HepG2 (cell line): ENCODE measurements around the gene SOX12. TPM values are rescaled to one million over a fixed set of nuclear protein-coding genes. Genes with fewer than 3 reads are reported as not detected.
A peak's percentile ranks its signal among the peaks of the same experiment; 100 is the strongest.

Experiments
- ARNT2 ChIP-seq: sonication (generic); formaldehyde crosslinking; IDR thresholded peaks from 2 replicates; pipeline ENCODE4 v1.8.0; 2022; ENCODE audit warnings: mild to moderate bottlenecking, low read depth, missing genetic modification reagents, moderate library complexity
- CHD4 ChIP-seq: fragments of 200-600 bp; sonication (generic); IDR thresholded peaks from 2 replicates; pipeline ENCODE4 v1.7.0; 2017; ENCODE audit warnings: mild to moderate bottlenecking, low read length, borderline replicate concordance
- DNMT1 ChIP-seq: sonication (generic); formaldehyde crosslinking; IDR thresholded peaks from 2 replicates; pipeline ENCODE4 v1.5.1; 2020; ENCODE audit warnings: mild to moderate bottlenecking, missing genetic modification reagents
- HOXA5 ChIP-seq: sonication (generic); formaldehyde crosslinking; IDR thresholded peaks from 2 replicates; pipeline ENCODE4 v1.4.0; 2020; ENCODE audit warnings: missing genetic modification reagents
- NR2C2 ChIP-seq: sonication (generic); formaldehyde crosslinking; IDR thresholded peaks from 2 replicates; pipeline ENCODE4 v1.4.0; 2020; ENCODE audit warnings: missing genetic modification reagents, mild to moderate bottlenecking, moderate library complexity, borderline replicate concordance
- NR2F6 ChIP-seq, 2 experiments: IDR thresholded peaks; 2 replicates each; pipeline ENCODE4 v1.6.1; 2016; ENCODE audit warnings: antibody characterized with exemption in 1 of 2, mild to moderate bottlenecking in 1 of 2
- REXO4 ChIP-seq: sonication (generic); formaldehyde crosslinking; IDR thresholded peaks from 2 replicates; pipeline ENCODE4 v1.8.0; 2022; ENCODE audit warnings: missing genetic modification reagents, mild to moderate bottlenecking, borderline replicate concordance
- SKI ChIP-seq: fragments of 450-650 bp; IDR thresholded peaks from one replicate; pipeline ENCODE4 v1.6.1; 2018; ENCODE audit warnings: mild to moderate bottlenecking; ENCODE audit not compliant: partially characterized antibody
- ZBTB20 ChIP-seq: sonication (generic); formaldehyde crosslinking; IDR thresholded peaks from 2 replicates; pipeline ENCODE4 v1.8.1; 2023; ENCODE audit warnings: missing genetic modification reagents, low read depth, mild to moderate bottlenecking, borderline replicate concordance
- ZBTB7A ChIP-seq: sonication (generic); formaldehyde crosslinking; IDR thresholded peaks from 2 replicates; pipeline ENCODE4 v1.8.0; 2022; ENCODE audit warnings: mild to moderate bottlenecking, missing genetic modification reagents
- ZNF10 ChIP-seq: sonication (generic); formaldehyde crosslinking; IDR thresholded peaks from 2 replicates; pipeline ENCODE4 v1.4.0; 2020; ENCODE audit warnings: mild to moderate bottlenecking, low read depth, missing genetic modification reagents, borderline replicate concordance
- ZNF232 ChIP-seq: sonication (generic); formaldehyde crosslinking; IDR thresholded peaks from 2 replicates; pipeline ENCODE4 v1.4.0; 2020; ENCODE audit warnings: missing genetic modification reagents, borderline replicate concordance
- ZNF251 ChIP-seq: sonication (generic); formaldehyde crosslinking; IDR thresholded peaks from 2 replicates; pipeline ENCODE4 v1.9.0; 2021; ENCODE audit warnings: mild to moderate bottlenecking, missing genetic modification reagents
- ZNF260 ChIP-seq: sonication (generic); formaldehyde crosslinking; IDR thresholded peaks from 2 replicates; pipeline ENCODE4 v1.4.0; 2020; ENCODE audit warnings: missing genetic modification reagents, low read depth, mild to moderate bottlenecking, borderline replicate concordance
- ZNF367 ChIP-seq: sonication (generic); formaldehyde crosslinking; IDR thresholded peaks from 2 replicates; pipeline ENCODE4 v1.4.0; 2020; ENCODE audit warnings: missing genetic modification reagents, borderline replicate concordance
- ZNF446 ChIP-seq: sonication (generic); formaldehyde crosslinking; IDR thresholded peaks from 2 replicates; pipeline ENCODE4 v1.5.0; 2020; ENCODE audit warnings: mild to moderate bottlenecking, missing genetic modification reagents
- ZNF501 ChIP-seq: sonication (generic); formaldehyde crosslinking; IDR thresholded peaks from 2 replicates; pipeline ENCODE4 v1.5.1; 2020; ENCODE audit warnings: mild to moderate bottlenecking, moderate library complexity, missing genetic modification reagents
- polyA plus RNA-seq, 8 experiments: library from polyadenylated mRNA; depleted of rRNA in 3 of 8; stranded (reverse) in 7 of 8; unstranded in 1 of 8; fragments of >200 nt; fragmentation: Illumina TruSeq in 4 of 8; extraction: Trizol in 4 of 8; gene quantifications; 2 replicates each; pipeline versions ENCODE4 v1.2.1 to v1.2.3, GENCODE V29; 2011 to 2016; ENCODE audit warnings: low read depth in 4 of 8, missing spikeins in 1 of 8, mixed read lengths in 1 of 8; ENCODE audit not compliant: insufficient read depth in 1 of 8
- total RNA-seq, 5 experiments: library from RNA; depleted of rRNA; stranded (reverse); fragments of >200 nt; fragmentation: Illumina TruSeq; extraction: Trizol; gene quantifications; 2 replicates each; pipeline ENCODE4 v1.2.3, GENCODE V29; 2016; ENCODE audit warnings: low read depth in 1 of 5
- TF ChIP-seq, protein P1 (sequence below): IDR thresholded peaks from 2 replicates; pipeline ENCODE4 v1.6.1; 2016
- TF ChIP-seq, protein P2 (sequence below): sonication (generic); formaldehyde crosslinking; conservative IDR thresholded peaks from 2 replicates; pipeline ENCODE4 v1.5.0; 2020; ENCODE audit warnings: missing genetic modification reagents
- TF ChIP-seq, protein P3 (sequence below): IDR thresholded peaks from 2 replicates; pipeline ENCODE4 v1.6.1; 2016; ENCODE audit warnings: low read depth, control low read depth
- TF ChIP-seq, protein P4 (sequence below): IDR thresholded peaks from 2 replicates; pipeline ENCODE4 v1.6.1; 2016; ENCODE audit warnings: missing compliant biosample characterization, missing genetic modification reagents, borderline replicate concordance
- TF ChIP-seq, protein P5 (sequence below): IDR thresholded peaks from 2 replicates; pipeline ENCODE4 v1.6.1; 2016; ENCODE audit warnings: mild to moderate bottlenecking

SOX12 gene
- total and polyA plus RNA-seq, 2 of the 13 experiments (the other 11 are each of a cell fraction or from before 2014, with no cell fraction given) = 10.0 to 18.7 TPM

DNA sequence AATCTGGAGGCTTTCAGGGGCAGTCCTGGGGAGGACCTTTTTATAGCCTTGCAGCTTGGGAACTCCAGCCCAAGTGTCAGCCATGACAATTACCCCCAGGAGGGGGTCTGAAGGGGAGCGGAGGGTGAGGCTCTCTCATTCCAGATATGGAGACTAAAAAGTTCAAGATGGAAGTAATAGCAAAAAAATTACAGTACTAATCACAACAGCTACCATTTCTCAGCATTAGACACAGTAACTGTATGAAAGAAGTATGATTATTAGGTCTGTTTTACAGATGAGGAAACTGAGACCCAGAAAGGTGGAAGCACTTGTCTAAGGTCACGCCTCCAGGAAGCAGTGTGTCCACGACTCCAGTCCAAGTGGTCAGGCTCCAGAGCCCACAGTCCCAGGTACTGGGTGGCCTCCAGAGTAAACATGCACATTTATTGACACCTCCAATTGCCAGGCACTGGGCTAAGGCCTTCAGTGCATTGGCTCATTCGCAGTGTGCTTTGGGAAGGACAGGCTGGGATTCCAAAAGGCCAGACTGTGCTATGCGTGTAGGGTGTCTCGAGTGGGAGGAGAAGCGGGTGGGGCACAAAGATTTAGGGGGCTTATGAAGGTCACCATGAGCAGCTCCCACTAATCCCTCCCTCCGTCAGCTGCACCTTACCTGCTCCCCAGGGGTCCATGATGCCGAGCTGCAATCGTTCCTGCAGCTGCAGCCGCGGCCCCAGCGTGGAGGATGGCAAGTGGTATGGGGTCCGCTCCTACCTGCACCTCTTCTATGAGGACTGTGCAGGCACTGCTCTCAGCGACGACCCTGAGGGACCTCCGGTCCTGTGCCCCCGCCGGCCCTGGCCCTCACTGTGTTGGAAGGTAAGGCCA is 23.9 kb downstream of the SOX12 start (continued):
- TF ChIP-seq ARNT2 (CRISPR knock-in tag) (peak; percentile 69; the same call in 1 of the 2 replicates), ZNF501 (no peak; the same call in 1 of the 2 replicates), ZNF10 (no peak), ZNF251 (CRISPR knock-in tag) (no peak), ZBTB20 (CRISPR knock-in tag) (peak; percentile 51; the same call in 1 of the 2 replicates), NR2F6 (IDR thresholded peaks at IDR 0.05) (no peak), NR2F6 (CRISPR knock-in tag; IDR thresholded peaks at IDR 0.05) (peak; percentile 58), ZNF367 (peak; percentile 47; the same call in 1 of the 2 replicates), CHD4 (no peak), SKI (no peak), REXO4 (CRISPR knock-in tag) (no peak), ZNF232 (CRISPR knock-in tag) (peak; percentile 79; the same call in 1 of the 2 replicates), NR2C2 (CRISPR knock-in tag) (peak; percentile 71; the same call in 1 of the 2 replicates), HOXA5 (no peak), ZBTB7A (CRISPR knock-in tag) (no peak), ZNF446 (CRISPR knock-in tag) (no peak), DNMT1 (CRISPR knock-in tag) (no peak), ZNF260 (CRISPR knock-in tag) (no peak)
- TF ChIP-seq, protein P1, sequence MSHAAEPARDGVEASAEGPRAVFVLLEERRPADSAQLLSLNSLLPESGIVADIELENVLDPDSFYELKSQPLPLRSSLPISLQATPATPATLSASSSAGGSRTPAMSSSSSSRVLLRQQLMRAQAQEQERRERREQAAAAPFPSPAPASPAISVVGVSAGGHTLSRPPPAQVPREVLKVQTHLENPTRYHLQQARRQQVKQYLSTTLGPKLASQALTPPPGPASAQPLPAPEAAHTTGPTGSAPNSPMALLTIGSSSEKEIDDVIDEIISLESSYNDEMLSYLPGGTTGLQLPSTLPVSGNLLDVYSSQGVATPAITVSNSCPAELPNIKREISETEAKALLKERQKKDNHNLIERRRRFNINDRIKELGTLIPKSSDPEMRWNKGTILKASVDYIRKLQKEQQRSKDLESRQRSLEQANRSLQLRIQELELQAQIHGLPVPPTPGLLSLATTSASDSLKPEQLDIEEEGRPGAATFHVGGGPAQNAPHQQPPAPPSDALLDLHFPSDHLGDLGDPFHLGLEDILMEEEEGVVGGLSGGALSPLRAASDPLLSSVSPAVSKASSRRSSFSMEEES (CRISPR knock-in tag) = peak; percentile 50; the same call in 1 of the 2 replicates
- TF ChIP-seq, protein P2, sequence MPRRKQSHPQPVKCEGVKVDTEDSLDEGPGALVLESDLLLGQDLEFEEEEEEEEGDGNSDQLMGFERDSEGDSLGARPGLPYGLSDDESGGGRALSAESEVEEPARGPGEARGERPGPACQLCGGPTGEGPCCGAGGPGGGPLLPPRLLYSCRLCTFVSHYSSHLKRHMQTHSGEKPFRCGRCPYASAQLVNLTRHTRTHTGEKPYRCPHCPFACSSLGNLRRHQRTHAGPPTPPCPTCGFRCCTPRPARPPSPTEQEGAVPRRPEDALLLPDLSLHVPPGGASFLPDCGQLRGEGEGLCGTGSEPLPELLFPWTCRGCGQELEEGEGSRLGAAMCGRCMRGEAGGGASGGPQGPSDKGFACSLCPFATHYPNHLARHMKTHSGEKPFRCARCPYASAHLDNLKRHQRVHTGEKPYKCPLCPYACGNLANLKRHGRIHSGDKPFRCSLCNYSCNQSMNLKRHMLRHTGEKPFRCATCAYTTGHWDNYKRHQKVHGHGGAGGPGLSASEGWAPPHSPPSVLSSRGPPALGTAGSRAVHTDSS = no peak
- TF ChIP-seq, protein P3, sequence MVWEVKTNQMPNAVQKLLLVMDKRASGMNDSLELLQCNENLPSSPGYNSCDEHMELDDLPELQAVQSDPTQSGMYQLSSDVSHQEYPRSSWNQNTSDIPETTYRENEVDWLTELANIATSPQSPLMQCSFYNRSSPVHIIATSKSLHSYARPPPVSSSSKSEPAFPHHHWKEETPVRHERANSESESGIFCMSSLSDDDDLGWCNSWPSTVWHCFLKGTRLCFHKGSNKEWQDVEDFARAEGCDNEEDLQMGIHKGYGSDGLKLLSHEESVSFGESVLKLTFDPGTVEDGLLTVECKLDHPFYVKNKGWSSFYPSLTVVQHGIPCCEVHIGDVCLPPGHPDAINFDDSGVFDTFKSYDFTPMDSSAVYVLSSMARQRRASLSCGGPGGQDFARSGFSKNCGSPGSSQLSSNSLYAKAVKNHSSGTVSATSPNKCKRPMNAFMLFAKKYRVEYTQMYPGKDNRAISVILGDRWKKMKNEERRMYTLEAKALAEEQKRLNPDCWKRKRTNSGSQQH (CRISPR knock-in tag) = no peak
- TF ChIP-seq, protein P4, sequence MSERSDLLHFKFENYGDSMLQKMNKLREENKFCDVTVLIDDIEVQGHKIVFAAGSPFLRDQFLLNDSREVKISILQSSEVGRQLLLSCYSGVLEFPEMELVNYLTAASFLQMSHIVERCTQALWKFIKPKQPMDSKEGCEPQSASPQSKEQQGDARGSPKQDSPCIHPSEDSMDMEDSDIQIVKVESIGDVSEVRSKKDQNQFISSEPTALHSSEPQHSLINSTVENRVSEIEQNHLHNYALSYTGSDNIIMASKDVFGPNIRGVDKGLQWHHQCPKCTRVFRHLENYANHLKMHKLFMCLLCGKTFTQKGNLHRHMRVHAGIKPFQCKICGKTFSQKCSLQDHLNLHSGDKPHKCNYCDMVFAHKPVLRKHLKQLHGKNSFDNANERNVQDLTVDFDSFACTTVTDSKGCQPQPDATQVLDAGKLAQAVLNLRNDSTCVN (CRISPR knock-in tag) = peak; percentile 92
- TF ChIP-seq, protein P5, sequence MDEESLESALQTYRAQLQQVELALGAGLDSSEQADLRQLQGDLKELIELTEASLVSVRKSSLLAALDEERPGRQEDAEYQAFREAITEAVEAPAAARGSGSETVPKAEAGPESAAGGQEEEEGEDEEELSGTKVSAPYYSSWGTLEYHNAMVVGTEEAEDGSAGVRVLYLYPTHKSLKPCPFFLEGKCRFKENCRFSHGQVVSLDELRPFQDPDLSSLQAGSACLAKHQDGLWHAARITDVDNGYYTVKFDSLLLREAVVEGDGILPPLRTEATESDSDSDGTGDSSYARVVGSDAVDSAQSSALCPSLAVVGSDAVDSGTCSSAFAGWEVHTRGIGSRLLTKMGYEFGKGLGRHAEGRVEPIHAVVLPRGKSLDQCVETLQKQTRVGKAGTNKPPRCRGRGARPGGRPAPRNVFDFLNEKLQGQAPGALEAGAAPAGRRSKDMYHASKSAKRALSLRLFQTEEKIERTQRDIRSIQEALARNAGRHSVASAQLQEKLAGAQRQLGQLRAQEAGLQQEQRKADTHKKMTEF (CRISPR knock-in tag) = peak; percentile 41; the same call in 1 of the 2 replicates
